ENCODE results near the gene TTC19.
A peak's percentile ranks its signal among the peaks of the same experiment; 100 is the strongest.
"Not testable (repeated sequence)": the region's sequence is repeated elsewhere in the genome, so short reads cannot be mapped to it uniquely, and the experiment has no call there.

TTC19 gene

DNA sequence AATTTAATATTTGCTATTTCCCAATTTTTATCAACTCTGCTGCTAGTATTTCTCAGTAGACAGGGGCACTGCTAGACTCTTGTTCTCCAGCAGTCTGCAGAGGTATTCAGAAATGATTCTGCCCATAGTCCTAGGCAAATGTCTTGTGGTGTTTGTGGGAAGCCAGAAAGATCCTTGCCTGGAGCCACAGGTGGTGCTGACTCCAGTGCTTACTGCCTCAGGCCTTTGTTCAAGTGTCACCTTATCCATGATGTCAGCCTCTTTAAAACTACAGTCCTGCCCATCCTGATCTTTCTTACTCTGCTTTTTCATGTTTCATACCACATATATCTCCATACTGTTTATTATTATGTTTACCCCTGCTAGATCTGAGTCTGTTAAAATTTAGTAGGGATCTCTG lies 26.6 kb upstream of the TTC19 start:
- no peak for DNase-seq (ENCODE audit: low read depth)

GRCh38 chr17:15973834-15974233 lies 25.8 kb upstream of the TTC19 start:
- DNase-seq (ENCODE audit: low read depth), result no peak

GRCh38 chr17:15977894-15978293 lies 21.7 kb upstream of the TTC19 start:
- DNase-seq (ENCODE audit: low read depth), result no peak

DNA sequence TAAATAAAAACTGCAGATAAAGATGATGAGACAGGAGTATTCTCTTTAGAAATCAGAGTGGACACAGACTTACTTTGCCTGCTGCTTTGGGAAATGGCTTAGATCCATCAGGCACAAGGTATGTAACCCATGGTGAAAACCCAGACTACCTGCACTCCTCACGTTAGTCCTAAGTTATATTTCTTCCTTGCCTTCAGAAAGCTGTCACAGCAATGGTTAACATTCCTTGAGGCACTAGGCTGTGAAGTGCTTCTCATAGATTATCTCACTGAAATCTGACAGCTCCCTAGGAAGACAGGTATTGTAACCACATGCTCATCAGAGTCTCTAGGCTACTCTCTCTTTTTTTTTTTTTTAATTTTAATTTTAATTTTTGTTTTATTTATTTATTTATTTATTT lies 21.0 kb upstream of the TTC19 start:
- DNase-seq (ENCODE audit: low read depth), result no peak

GRCh38 chr17:15979013-15979412 lies 20.6 kb upstream of the TTC19 start:
- not testable (repeated sequence) for DNase-seq (ENCODE audit: low read depth)

DNA sequence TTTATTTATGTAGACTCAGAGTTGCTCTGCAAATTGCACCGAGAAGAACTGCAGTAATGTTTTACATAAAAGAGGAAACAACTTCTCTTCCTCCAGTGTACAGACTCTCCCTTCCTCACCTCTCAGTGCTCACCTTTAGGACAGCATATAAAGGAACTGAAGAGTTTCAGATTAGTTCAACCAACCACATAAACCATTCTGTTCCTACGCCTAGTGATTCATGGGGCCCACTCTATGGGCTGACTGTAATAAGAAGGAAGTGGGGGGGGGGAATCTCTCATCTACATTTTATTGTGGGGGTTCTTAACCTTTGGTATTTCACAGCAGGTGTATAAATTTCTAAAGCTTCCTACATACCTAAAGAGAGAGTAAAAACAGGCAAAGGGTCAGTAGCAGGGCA lies 18.4 kb upstream of the TTC19 start:
- DNase-seq (ENCODE audit: low read depth), result no peak

GRCh38 chr17:15981646-15982580 lies 17.7 kb upstream of the TTC19 start:
- DNase-seq (ENCODE audit: low read depth), result peak; percentile 38

DNA sequence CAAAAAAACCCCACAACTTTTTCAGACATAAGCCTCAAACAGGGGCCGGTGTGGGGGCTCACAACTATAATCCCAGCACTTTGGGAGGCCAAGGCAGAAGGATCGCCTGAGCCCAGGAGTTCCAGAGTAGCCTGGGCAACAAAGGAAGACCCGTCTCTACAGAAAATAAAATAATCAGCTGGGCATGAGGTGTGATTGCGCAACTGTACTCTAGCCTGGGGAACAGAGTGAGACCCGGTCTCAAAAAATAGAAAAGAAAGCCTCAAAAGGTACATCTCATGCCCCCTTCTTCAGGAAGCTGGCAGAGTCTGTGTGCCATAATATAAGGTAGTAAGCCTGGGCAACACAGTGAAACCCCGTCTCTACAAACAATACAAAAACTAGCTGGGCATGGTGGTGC lies 3.3 kb upstream of the TTC19 start:
- no peak for DNase-seq (ENCODE audit: low read depth)

DNA sequence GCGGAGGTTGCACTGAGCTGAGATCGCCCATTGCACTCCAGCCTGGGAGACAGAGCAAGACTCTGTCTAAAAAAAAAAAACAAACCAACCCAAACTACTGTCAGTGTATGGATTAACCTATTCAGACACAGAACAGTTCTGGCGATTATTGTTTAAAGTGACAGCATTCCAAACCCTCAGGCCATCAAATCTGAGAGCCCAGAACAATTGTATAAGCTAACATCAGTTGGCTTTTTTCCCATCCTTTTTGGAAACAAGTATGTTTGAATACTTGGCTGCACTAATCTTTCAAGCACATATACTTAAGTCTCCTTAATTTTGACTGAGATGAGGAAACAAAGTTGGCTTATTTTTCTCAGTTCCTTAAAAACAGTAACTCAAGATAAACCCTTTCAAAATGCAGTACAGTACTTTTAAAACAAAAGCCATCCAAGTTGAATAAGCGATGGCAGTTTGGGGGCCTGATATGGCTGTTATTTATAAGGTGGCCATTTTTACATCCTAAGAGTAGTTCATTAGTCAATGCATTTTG lies 1.5 kb upstream of the TTC19 start:
- DNase-seq (ENCODE audit: low read depth), result no peak

GRCh38 chr17:15999974-16000827 lies 577 bp downstream of the TTC19 start:
- no peak for DNase-seq (ENCODE audit: low read depth)

GRCh38 chr17:16001226-16001897 lies 1.7 kb downstream of the TTC19 start:
- DNase-seq (ENCODE audit: low read depth), result no peak

DNA sequence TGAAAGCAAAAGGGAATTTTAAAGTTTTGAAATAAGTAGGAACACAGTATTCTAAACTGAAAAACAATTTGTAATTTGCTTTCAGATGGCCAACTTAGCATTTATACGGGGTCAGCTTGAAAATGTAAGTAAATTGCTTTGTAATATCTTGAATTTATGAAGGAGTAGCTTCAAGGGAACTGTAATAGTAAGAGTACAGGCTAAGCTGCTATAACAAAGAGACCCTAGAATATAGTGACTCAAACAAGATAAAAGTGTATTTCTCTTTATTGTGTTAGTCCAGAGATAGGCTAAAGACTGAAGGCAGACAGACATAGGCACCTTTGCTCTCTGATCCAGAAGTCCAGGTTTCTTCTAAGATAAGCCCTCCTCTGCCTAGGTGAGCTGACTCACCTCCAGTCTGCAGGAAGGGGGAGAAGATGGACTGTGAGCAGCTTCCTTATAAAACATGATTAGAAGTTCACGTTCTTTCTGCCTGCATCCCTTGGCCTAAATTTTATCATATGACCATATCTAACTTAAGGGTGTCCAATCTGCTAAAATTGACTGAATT lies 3.2 kb downstream of the TTC19 start:
- DNase-seq (ENCODE audit: low read depth), result no peak

DNA sequence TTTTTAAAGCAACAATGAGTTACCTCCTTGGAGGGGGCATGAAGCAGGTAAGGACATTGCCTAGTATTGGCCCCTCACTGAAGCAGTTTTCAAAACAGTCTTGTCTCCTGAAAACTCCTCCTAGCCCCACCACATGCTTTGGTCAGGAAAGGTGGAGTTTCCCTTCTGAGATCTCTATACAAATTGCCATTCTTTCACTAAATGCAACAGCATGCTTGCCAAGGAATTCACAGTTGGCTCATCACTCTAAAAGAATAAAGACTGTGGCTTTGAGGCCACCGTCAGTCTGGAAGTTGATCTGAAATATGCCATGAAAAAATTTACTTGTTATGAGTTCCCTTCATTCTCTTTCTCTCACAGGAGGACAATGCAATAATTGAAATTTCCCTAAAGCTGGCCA lies 4.2 kb downstream of the TTC19 start:
- DNase-seq (ENCODE audit: low read depth), result no peak

DNA sequence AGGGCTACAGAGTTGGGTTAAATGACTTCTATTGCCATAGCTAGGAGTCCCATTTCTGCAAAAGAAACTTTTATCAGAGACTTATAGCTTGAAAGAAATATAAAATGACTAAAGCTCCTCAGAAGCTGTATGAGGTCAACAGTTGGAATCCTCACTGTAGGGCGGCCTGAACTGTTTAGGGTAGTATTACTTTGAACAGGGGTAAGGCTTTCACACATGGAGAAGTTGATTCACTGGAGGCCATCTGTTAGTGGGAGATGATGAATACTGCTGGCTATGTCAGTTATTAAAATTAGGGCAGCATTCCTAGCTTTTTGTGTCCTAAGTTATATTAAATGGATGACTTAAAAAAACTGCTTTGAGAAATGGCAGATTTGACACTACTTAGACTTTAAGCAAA lies 6.0 kb downstream of the TTC19 start:
- DNase-seq (ENCODE audit: low read depth), result no peak

DNA sequence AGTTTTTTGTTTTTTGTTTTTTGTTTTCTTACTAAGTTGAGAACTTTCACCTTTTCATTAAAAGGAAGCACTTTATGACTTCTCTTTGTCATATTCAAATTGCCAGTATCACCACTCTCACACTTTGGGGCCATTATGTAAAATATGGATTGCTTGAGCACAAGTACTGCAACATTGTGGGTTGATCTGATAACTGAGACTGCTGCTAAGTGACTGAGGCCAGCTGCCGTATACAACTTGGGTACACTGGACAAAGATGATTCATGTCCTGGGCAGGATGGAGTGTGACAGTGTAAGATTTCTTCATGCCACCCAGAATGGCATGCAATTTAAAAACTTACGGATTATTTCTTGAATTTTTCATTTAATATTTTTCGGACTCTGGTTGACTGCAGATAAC lies 7.8 kb downstream of the TTC19 start:
- no peak for DNase-seq (ENCODE audit: low read depth)

DNA sequence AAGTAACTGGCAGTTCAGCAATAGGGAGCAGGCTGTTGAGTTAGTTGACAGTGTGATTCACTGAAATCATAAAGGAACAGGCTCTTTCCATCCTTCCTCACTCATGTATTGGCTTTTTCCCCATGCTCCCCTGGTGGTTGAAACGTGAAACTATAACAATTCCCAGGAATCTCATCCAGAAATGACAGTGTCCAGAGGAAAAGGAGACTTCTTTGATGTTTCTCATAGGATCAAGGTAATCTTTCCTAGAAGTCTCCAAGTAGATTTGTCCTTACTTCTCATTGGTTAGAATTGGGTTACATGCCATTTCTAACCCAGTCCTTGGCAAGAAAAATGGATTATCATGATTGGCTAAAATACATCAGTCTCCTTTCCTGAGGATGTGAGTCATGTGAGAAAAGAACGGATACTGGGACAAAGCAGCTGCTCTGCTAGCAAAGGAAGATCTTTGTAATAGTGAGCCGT lies 14.4 kb downstream of the TTC19 start:
- peak; percentile 60 for DNase-seq (ENCODE audit: low read depth)

DNA sequence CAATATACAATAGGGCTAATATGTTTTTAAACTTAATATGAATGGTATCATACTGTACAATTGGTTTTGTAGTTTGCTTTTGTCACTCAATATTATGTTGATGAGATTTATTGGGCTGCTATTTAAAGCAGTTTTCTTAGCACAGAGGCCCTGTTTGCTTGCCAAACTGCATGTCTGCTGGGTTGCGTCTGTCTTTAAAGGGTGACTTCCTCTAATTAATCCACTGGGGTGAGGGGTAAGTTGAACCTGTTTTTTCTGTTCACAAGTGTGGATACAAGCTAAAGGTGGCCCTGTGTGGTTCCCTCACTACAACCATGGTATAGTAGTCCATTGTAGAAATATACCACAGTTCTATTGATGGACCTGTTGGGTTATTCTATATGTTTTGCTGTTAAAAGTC lies 19.7 kb downstream of the TTC19 start:
- DNase-seq (ENCODE audit: low read depth), result no peak

DNA sequence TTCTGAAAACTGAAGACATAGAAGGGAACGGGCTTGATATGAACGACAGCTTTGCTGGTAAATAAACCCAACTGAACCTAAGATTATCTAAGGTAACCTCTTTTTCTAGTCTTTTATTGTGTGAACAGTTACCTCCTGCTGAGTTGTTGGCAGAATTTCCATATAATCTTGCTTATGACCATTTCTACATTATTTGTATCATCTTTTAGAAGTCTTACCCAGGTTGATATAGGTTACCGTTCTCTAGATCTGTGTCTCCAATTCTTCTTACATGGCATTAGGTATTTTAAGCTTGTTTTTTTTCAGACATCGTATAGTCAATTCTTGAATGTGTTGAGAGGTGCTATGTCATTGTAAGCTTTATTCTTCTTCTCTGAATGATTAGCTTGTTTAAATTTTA lies 24.3 kb downstream of the TTC19 start:
- DNase-seq (ENCODE audit: low read depth), result no peak

- DNase-seq (ENCODE audit: low read depth), result no peak
These were observed 25.6 kb downstream of the TTC19 start for GRCh38 chr17:16025202-16025601.

DNA sequence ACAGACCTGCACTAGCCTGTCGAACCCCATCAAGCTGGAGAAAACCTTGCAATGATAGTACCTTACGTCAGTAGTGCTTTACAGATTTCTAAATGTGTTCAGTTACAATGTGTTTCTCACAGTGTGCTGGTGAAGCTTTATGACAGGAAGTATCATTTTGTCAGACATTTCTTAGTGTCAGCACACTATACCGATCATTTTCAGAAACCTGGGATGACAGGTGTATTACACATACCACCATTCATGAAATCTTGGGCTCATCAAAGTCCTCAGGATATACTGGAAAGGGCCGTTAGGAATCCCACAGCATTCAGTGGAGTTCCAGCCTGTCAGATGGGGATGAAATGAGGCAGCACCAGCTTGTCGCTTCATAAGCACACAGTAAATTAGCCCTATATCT lies 27.3 kb downstream of the TTC19 start:
- no peak for DNase-seq (ENCODE audit: low read depth)

- peak; percentile 89 for DNase-seq (ENCODE audit: low read depth)
These were observed 28.3 kb downstream of the TTC19 start for GRCh38 chr17:16027708-16028584.
